IMR-90 (cell line): Measurements from ENCODE around the gene IPO13. TPM values are rescaled to one million over a fixed set of nuclear protein-coding genes. Genes with fewer than 3 reads are reported as not detected.

Source experiments
- ATAC-seq: fragments of 200-7000 bp; cut with Tn5 transposase; 2 replicates; pipeline ENCODE4 v1.9.1; 2020; ENCODE audit warnings: low read depth, mild to moderate bottlenecking, moderate library complexity
- BruUV-seq: library from RNA; stranded (reverse); fragments of 400-500 nt; replicated peaks from 2 replicates; lab custom pipeline; 2021; lab: Mats Ljungman, UMichigan
- CTCF ChIA-PET: fragments of 300-600 bp; formaldehyde crosslinking; extraction: SDS; loops from one replicate; lab custom pipeline; 2021; ENCODE audit warnings: antibody characterized with exemption; lab: Yijun Ruan, JAX
- POLR2A ChIA-PET: fragments of 300-600 bp; sonication (Branson Sonifier 250); formaldehyde crosslinking; loops from one replicate; lab custom pipeline; 2022; ENCODE audit warnings: antibody characterized with exemption; ENCODE audit not compliant: unreplicated experiment; lab: Charles Lee
- DNase-seq: peaks from one replicate; pipeline ENCODE4 v3.0.0; 2013
- H2AFZ ChIP-seq: replicated peaks from 2 replicates; pipeline ENCODE3; 2013; ENCODE audit warnings: low read length, mild to moderate bottlenecking; ENCODE audit not compliant: poor library complexity
- H2AK5ac ChIP-seq: 2 replicates; pipeline ENCODE4 v1.6.1; 2013; ENCODE audit warnings: low read depth, low read length, inconsistent platforms
- H2AK9ac ChIP-seq: replicated peaks from 2 replicates; pipeline ENCODE3; 2013; ENCODE audit warnings: mild to moderate bottlenecking, low read depth, low read length, moderate library complexity; ENCODE audit not compliant: poor library complexity
- H2BK120ac ChIP-seq: 2 replicates; pipeline ENCODE4 v1.6.1; 2013; ENCODE audit warnings: low read depth, low read length, inconsistent platforms
- H2BK15ac ChIP-seq: 3 replicates; pipeline ENCODE4 v1.6.1; 2013; ENCODE audit warnings: low read depth, low read length, inconsistent platforms
- H2BK20ac ChIP-seq: 2 replicates; pipeline ENCODE4 v1.6.1; 2013; ENCODE audit warnings: low read depth, mild to moderate bottlenecking, inconsistent platforms, low read length, moderate library complexity
- H2BK5ac ChIP-seq: 2 replicates; pipeline ENCODE4 v1.6.1; 2013; ENCODE audit warnings: mild to moderate bottlenecking, low read depth, low read length, inconsistent platforms; ENCODE audit not compliant: poor library complexity, severe bottlenecking
- H3K14ac ChIP-seq: replicated peaks from 2 replicates; pipeline ENCODE4 v1.6.1; 2013; ENCODE audit warnings: low read depth, low read length, inconsistent platforms
- H3K18ac ChIP-seq: 2 replicates; pipeline ENCODE4 v1.6.1; 2013; ENCODE audit warnings: low read depth, low read length, control low read depth
- H3K23ac ChIP-seq: 2 replicates; pipeline ENCODE4 v1.6.1; 2013; ENCODE audit warnings: low read depth, low read length, inconsistent platforms
- H3K27ac ChIP-seq: 2 replicates; pipeline ENCODE4 v1.5.1; 2013; ENCODE audit warnings: mild to moderate bottlenecking, control low read depth, low read length; ENCODE audit not compliant: insufficient read depth
- H3K27me3 ChIP-seq: 2 replicates; pipeline ENCODE4 v1.6.1; 2013; ENCODE audit warnings: low read length; ENCODE audit not compliant: control insufficient read depth, insufficient read depth
- H3K36me3 ChIP-seq: 2 replicates; pipeline ENCODE4 v1.6.1; 2013; ENCODE audit warnings: low read length, mixed read lengths; ENCODE audit not compliant: control insufficient read depth, insufficient read depth
- H3K4ac ChIP-seq: 2 replicates; pipeline ENCODE4 v1.6.1; 2013; ENCODE audit warnings: low read depth, low read length, inconsistent platforms
- H3K4me1 ChIP-seq: 2 replicates; pipeline ENCODE4 v1.6.1; 2013; ENCODE audit warnings: low read length, mixed read lengths; ENCODE audit not compliant: control insufficient read depth, insufficient read depth
- H3K4me2 ChIP-seq: 2 replicates; pipeline ENCODE4 v1.6.1; 2013; ENCODE audit warnings: low read depth, mild to moderate bottlenecking, control low read depth, low read length, moderate library complexity
- H3K4me3 ChIP-seq: 2 replicates; pipeline ENCODE4 v1.5.1; 2013; ENCODE audit warnings: low read depth, mild to moderate bottlenecking, control low read depth, low read length, moderate library complexity; ENCODE audit not compliant: insufficient read depth
- H3K56ac ChIP-seq: 2 replicates; pipeline ENCODE4 v1.6.1; 2013; ENCODE audit warnings: low read length, inconsistent platforms; ENCODE audit not compliant: insufficient read depth; ENCODE audit errors: extremely low read depth
- H3K79me1 ChIP-seq, 2 experiments: 2 replicates each; pipeline ENCODE4 v1.6.1; 2013; ENCODE audit warnings: low read length in 2 of 2, inconsistent platforms in 1 of 2, low read depth in 1 of 2
- H3K9ac ChIP-seq: 2 replicates; pipeline ENCODE4 v1.6.1; 2013; ENCODE audit warnings: low read depth, low read length, control low read depth
- H3K9me1 ChIP-seq: 2 replicates; pipeline ENCODE4 v1.6.1; 2013; ENCODE audit warnings: low read length, inconsistent platforms; ENCODE audit not compliant: insufficient read depth
- H3K9me3 ChIP-seq: 2 replicates; pipeline ENCODE4 v1.6.1; 2013; ENCODE audit warnings: low read length; ENCODE audit not compliant: control insufficient read depth, insufficient read depth
- H4K20me1 ChIP-seq: 2 replicates; pipeline ENCODE4 v1.6.1; 2013; ENCODE audit warnings: low read length, inconsistent platforms; ENCODE audit not compliant: insufficient read depth
- H4K5ac ChIP-seq: 2 replicates; pipeline ENCODE4 v1.6.1; 2013; ENCODE audit warnings: mild to moderate bottlenecking, low read depth, low read length, control low read depth
- H4K8ac ChIP-seq, 2 experiments: 2 replicates each; pipeline ENCODE4 v1.6.1; 2013; ENCODE audit warnings: low read depth in 2 of 2, low read length in 2 of 2, control low read depth in 1 of 2, inconsistent platforms in 1 of 2
- H4K91ac ChIP-seq: 2 replicates; pipeline ENCODE4 v1.6.1; 2013; ENCODE audit warnings: low read depth, low read length, inconsistent platforms; ENCODE audit not compliant: insufficient read depth
- BHLHE40 ChIP-seq: fragments of 150-350 bp; IDR thresholded peaks from 2 replicates; pipeline ENCODE4 v1.6.1; 2016; ENCODE audit warnings: mild to moderate bottlenecking, low read depth, low read length
- CEBPB ChIP-seq: IDR thresholded peaks from 2 replicates; pipeline ENCODE4 v1.6.1; 2012; ENCODE audit warnings: low read depth, low read length, improper control_type of control experiment
- CHD1 ChIP-seq: IDR thresholded peaks from 2 replicates; pipeline ENCODE4 v1.6.1; 2012; ENCODE audit warnings: low read depth, low read length, improper control_type of control experiment
- CTCF ChIP-seq: conservative IDR thresholded peaks from 2 replicates; pipeline ENCODE4 v1.5.1; 2012; ENCODE audit warnings: mild to moderate bottlenecking, low read depth, low read length, improper control_type of control experiment
- ELK1 ChIP-seq: fragments of 150-350 bp; IDR thresholded peaks from 2 replicates; pipeline ENCODE4 v1.6.1; 2016; ENCODE audit warnings: low read depth, mild to moderate bottlenecking, low read length, moderate library complexity, borderline replicate concordance
- FOS ChIP-seq: fragments of 150-350 bp; IDR thresholded peaks from 2 replicates; pipeline ENCODE4 v1.6.1; 2016; ENCODE audit warnings: low read depth, low read length
- MAFK ChIP-seq: IDR thresholded peaks from 2 replicates; pipeline ENCODE4 v1.6.1; 2012; ENCODE audit warnings: low read depth, low read length, improper control_type of control experiment
- MAZ ChIP-seq: IDR thresholded peaks from 2 replicates; pipeline ENCODE4 v1.6.1; 2012; ENCODE audit warnings: low read depth, mild to moderate bottlenecking, low read length, improper control_type of control experiment, moderate library complexity, borderline replicate concordance
- MXI1 ChIP-seq: IDR thresholded peaks from 2 replicates; pipeline ENCODE4 v1.6.1; 2012; ENCODE audit warnings: low read depth, mild to moderate bottlenecking, low read length, moderate library complexity, borderline replicate concordance
- NFE2L2 ChIP-seq: fragments of 150-350 bp; IDR thresholded peaks from 2 replicates; pipeline ENCODE4 v1.6.1; 2016; ENCODE audit warnings: low read depth, mild to moderate bottlenecking, low read length
- RAD21 ChIP-seq: IDR thresholded peaks from 2 replicates; pipeline ENCODE4 v1.6.1; 2012; ENCODE audit warnings: low read length, improper control_type of control experiment
- RCOR1 ChIP-seq: IDR thresholded peaks from 2 replicates; pipeline ENCODE4 v1.6.1; 2012; ENCODE audit warnings: mild to moderate bottlenecking, low read length, improper control_type of control experiment; ENCODE audit not compliant: insufficient replicate concordance
- RFX5 ChIP-seq: IDR thresholded peaks from 2 replicates; pipeline ENCODE4 v1.8.0; 2012; ENCODE audit warnings: low read depth, mild to moderate bottlenecking, low read length, moderate library complexity
- SMC3 ChIP-seq: fragments of 150-350 bp; IDR thresholded peaks from 2 replicates; pipeline ENCODE4 v1.6.1; 2016; ENCODE audit warnings: low read depth, mild to moderate bottlenecking, antibody characterized with exemption, low read length, moderate library complexity
- USF2 ChIP-seq: fragments of 150-350 bp; IDR thresholded peaks from 2 replicates; pipeline ENCODE4 v1.6.1; 2017; ENCODE audit warnings: mild to moderate bottlenecking, antibody characterized with exemption, low read length, low read depth
- WGBS, 2 experiments: methylation state at CpG; one replicate each; pipeline versions ENCODE4 v1.1.5 to v1.1.7; 2013; ENCODE audit warnings: missing lambda C conversion rate in 2 of 2; ENCODE audit not compliant: insufficient read length in 1 of 2; ENCODE audit errors: extremely low coverage in 2 of 2; 5-methylcytosine and 5-hydroxymethylcytosine counted together
- dilution Hi-C: fragments of 300-500 bp; cut with HindIII; formaldehyde crosslinking; loops from one replicate; pipeline ENCODE4 v1.14.3; 2018; ENCODE audit warnings: low sequenced_read_pairs; ENCODE audit not compliant: unreplicated experiment
- in situ Hi-C: fragments of 300-500 bp; cut with MboI; formaldehyde crosslinking; loops from 3 replicates; pipeline ENCODE4 v1.14.3; 2019; ENCODE audit warnings: low sequenced_read_pairs, inconsistent platforms, mixed read lengths
- intact Hi-C: fragments of 100-400 bp; cut with micrococcal nuclease; formaldehyde crosslinking; loops from 2 replicates; pipeline ENCODE4 v1.10.0; 2022
- polyA plus RNA-seq, 3 experiments: library from polyadenylated mRNA; depleted of rRNA; stranded (reverse); fragments of >200 nt; gene quantifications; 2 replicates each; pipeline ENCODE4 v1.2.3, GENCODE V29; 2012; ENCODE audit warnings: low replicate concordance in 1 of 3
- total RNA-seq: library from RNA; depleted of rRNA; stranded (reverse); fragments of >200 nt; gene quantifications from 2 replicates; pipeline ENCODE4 v1.2.3, GENCODE V29; 2012

IPO13 gene
- total and polyA plus RNA-seq, 2 of the 4 experiments (the other 2 are of a cell fraction), result 15.2 to 18.7 TPM

- Histone ChIP-seq H2BK5ac (no peak overlapping the region), H2AK5ac (no peak overlapping the region), H3K36me3 (no peaks in the 10 kb centered on the region), H3K4me3 (no peak overlapping the region), H3K9me3 (no peaks in the 10 kb centered on the region), H3K56ac (no peak overlapping the region), H3K27me3 (no peaks in the 10 kb centered on the region; the same call in 1 of the 2 replicates), H4K5ac (no peak overlapping the region), H3K4me2 (no peak overlapping the region), H2AK9ac (no peak overlapping the region), H3K27ac (no peak overlapping the region), H3K18ac (no peak overlapping the region), H3K79me1 (peaks cover 0 to 3% of the 10 kb centered on the region in 2 experiments; a peak in 1 of 4 replicates), H2BK120ac (no peak overlapping the region), H2BK15ac (no peak overlapping the region), H3K4ac (no peak overlapping the region), H3K23ac (no peak overlapping the region), H2BK20ac (no peak overlapping the region), H4K20me1 (peaks cover 3% of the 10 kb centered on the region; the same call in 1 of the 2 replicates), H3K14ac (no peak overlapping the region), H4K8ac (no peak overlapping the region), H4K91ac (no peak overlapping the region), H3K4me1 (peaks cover 4% of the 10 kb centered on the region; the same call in 1 of the 2 replicates), H2AFZ (no peak overlapping the region), H3K9me1 (peaks cover 3% of the 10 kb centered on the region; the same call in 1 of the 2 replicates), H3K9ac (no peak overlapping the region)
- no TSS peak for BruUV-seq
- TF ChIP-seq MXI1 (no peak), FOS (no peak), BHLHE40 (no peak), SMC3 (no peak), NFE2L2 (no peak), USF2 (no peak), MAZ (no peak), MAFK (no peak), RAD21 (no peak), ELK1 (no peak), CHD1 (no peak), CEBPB (no peak), RFX5 (no peak), RCOR1 (no peak), CTCF (no peak)
- ChIA-PET CTCF (no interaction called here), POLR2A (interaction anchor here (0.6 kb wide), 1 partner anchor 248 kb away, joined by 3 read pairs; no protein-coding TSS in a partner anchor)
- WGBS, 2 experiments, result 60% methylated on average over 2 of the region's 3 CpGs; no CpG with 5 or more reads in 1 of the 2 experiments
- ATAC-seq (no peak), DNase-seq (no peak)
- dilution Hi-C loops (no loop called here), in situ Hi-C loops (no loop called here), intact Hi-C loops (no loop called here)
Observed at GRCh38 chr1:43938892-43939587, 7.7 kb upstream of the IPO13 start.
